IPS DF 4.7 (cell line): ENCODE measurements around the gene OSBPL1A.

Experiments used
- DNase-seq: peaks from one replicate; pipeline ENCODE4 v3.0.0-alpha.2; 2013; ENCODE audit warnings: low spot score; ENCODE audit errors: extremely low read depth

OSBPL1A gene

GRCh38 chr18:24227977-24228666 lies 169.5 kb downstream of the OSBPL1A start:
- no peak for DNase-seq

- no peak for DNase-seq
These were observed 177.3 kb downstream of the OSBPL1A start for GRCh38 chr18:24220318-24220688.

DNA sequence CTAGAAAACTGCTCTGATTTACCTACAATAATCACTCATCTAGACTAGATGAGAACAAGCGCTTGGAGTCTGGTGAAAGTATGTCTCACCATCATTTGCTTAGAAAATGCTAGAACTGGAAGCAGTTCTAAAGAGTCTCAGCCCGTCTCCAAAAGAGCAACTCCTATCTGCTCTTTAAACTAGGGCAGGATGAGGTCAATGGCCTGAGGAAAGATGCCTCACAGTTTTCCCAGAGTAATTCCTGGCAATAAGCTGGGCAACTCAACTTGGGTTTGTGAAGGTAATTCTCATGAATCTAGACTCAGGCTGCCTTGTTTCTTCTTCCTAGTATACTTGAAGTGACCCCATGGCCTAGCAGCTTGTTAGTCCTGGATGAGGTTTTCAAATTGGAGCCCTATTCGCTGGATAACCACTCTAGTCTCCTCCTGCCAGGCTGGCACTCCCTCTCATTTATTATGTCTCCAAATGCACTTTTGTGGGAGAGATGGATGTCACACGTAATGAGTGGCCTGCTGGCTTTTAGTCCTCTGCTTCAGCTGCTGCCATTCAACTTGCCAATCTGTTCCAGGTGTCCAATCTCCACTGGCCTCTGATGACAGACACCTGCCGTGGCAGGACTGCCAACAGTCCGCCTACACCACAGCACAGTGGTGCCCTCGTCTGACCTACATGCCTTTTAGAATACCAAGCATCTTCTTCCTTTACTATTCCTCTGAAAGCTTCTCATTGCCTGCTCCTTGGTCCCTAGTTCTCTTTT lies 177.9 kb downstream of the OSBPL1A start:
- DNase-seq, result no peak

DNA sequence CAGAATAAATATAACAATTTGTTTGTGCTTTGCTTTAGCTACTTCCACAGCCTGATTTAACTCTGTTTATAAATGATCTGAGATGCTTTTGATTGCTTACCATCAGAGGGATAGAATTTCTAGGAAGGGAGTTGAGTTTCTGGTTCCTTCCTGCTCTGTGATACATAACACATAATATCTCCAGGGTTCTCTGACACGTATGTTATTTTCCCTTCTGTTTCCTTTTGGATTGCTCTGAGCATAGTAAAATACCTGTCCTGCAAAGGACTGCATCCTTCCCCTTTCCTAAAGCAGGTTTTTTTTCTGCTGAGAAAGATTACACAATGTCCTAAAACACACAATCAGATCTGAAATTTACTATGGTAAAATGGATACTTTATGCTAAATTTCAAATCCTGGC lies 182.7 kb downstream of the OSBPL1A start:
- no peak for DNase-seq

- no peak for DNase-seq
These were observed 183.5 kb downstream of the OSBPL1A start for GRCh38 chr18:24214144-24214543.

GRCh38 chr18:24212939-24213338 lies 184.7 kb downstream of the OSBPL1A start:
- no peak for DNase-seq

DNA sequence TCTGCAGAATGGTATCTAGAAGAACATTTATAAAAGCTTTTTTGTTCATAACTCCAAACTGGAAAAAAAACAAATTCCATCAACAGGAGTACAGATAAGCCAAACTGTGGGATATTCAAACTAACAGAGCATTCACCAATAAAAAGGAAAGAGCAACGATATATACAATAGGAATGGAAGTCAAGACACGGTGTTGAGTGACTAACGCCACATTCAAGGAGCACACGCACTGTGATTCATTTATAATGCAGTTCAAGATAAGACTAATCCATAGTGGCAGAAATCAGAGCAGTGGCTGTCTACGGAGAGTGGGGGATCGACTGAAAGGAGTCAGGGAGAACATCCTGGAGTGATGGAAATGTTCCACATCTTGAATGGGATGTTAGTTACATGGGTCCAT lies 188.1 kb downstream of the OSBPL1A start:
- no peak for DNase-seq

DNA sequence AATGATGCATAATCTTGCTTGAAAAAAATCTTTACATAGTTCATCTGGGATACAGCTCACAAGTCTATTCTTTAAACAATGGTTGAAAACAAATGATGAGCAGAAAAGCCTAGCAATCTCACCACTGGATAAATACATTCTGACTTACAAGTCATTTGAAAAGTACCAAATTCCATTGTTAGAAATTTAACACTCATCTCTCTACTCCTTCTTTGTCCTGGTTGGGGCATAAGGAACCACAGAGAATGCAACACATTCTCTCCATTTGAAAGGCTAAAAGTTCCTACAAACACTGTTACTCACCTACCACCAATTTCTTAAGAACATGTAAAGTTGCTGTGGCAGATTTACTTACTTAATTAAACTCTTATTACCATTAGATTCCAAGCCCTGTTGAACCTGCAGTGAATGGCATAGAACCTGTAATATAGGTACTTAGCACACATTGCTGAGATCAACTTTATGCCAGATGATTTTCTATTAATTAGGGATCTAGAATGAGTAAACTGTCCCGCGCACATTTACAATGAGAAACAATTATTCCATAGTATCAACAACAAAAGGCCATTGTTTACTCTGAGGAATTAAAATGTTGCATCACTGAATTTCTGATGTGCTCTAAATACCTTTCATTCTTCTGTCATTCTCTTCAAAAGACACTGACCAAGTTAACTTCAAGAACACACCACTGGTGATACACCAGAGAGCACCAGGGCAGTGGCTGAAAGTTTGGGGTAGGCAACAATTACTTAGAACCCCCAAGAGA lies 189.2 kb downstream of the OSBPL1A start:
- DNase-seq, result no peak

DNA sequence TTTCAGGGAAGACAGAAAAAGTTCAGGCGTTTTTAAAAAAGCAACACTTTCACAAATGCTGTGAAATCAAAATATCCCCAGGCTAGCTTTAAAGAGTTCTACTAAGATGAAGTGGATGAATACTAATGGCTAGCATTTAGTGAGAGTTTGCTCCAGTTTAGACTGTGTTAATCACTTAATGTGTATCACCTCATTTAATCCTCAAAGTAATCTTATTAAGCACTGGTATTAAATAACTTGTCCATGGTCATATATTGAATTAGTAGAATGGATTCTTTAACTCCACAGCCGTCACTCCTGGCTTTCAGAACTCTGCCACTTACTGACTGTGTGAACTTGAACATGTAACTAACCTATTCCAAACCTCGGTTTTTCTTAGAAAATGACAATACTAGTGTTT lies 192.7 kb downstream of the OSBPL1A start:
- no peak for DNase-seq

GRCh38 chr18:24201699-24202687 lies 195.6 kb downstream of the OSBPL1A start:
- no peak for DNase-seq

- no peak for DNase-seq
These were observed 196.9 kb downstream of the OSBPL1A start for GRCh38 chr18:24200494-24201290.

GRCh38 chr18:24199372-24199962 lies 198.2 kb downstream of the OSBPL1A start:
- no peak for DNase-seq

DNA sequence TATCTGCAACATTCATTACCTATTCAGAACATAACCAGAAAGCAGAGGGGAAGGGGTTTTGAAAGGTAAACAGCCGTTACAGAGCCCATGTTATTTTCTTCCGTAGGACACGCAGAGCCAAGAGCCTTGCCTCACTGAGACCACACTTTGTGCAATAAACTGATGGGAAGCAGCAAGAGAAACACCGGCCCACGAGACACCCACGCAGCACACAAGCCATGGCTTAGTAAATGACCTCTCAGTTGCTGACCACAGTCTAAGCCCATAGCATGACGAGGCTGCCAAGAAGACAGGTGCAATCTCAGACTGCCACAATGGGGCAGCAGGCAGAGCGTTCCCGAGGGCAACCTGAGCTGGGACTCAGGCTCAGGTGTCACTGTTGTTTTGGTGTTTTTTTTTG lies 199.2 kb downstream of the OSBPL1A start:
- DNase-seq, result no peak

DNA sequence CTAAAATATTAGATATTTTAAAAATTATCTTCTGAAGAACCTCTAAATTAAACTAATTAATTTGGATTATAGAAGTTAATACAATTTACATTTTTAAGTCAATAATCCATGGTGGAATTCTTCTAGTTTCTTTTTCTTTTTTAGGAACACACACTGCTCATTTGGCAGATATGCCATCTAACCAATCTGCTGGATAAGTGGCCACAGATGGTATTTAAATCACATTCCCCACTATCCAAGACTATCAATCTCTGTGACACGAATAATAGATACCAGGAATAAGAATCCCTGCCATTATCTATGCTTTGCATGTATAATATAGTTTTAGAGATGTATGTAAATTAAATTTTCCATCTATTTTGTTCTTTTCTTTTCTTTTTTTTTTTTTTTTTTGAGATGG lies 200.2 kb downstream of the OSBPL1A start:
- no peak for DNase-seq

- DNase-seq, result no peak
These were observed 200.9 kb downstream of the OSBPL1A start for GRCh38 chr18:24196764-24197163.

- DNase-seq, result no peak
These were observed 202.1 kb downstream of the OSBPL1A start for GRCh38 chr18:24195296-24196053.

DNA sequence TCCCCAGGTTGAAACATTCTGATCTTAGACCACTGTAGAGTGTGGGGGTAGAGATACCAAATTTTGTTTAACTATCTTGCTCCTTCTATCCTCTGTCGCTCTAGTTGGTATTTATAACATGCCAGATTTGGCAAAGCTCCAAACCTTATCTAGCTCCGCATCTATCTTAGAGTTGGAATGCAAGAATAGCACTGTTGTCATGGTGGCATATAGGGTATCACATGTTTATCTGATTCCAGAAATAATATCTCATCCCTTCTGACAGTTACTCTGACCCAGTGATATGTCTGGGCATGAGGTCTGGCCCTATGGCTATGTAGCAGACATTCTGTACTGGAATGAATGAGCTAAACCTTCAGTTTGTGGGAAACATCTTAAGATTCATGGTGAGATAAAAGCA lies 207.0 kb downstream of the OSBPL1A start:
- DNase-seq, result no peak

- no peak for DNase-seq
These were observed 207.8 kb downstream of the OSBPL1A start for GRCh38 chr18:24189664-24190346.
